WI38 (cell line): ENCODE data around the gene KCNC2.

Experiments used
- H3K4me3 ChIP-seq: 2 replicates; pipeline ENCODE4 v1.5.1; 2011; ENCODE audit warnings: low read depth, mild to moderate bottlenecking, control low read depth, low read length
- CTCF ChIP-seq: IDR thresholded peaks from 2 replicates; pipeline ENCODE4 v1.5.1; 2012; ENCODE audit warnings: low read depth, mild to moderate bottlenecking, control low read depth, low read length

KCNC2 gene

DNA sequence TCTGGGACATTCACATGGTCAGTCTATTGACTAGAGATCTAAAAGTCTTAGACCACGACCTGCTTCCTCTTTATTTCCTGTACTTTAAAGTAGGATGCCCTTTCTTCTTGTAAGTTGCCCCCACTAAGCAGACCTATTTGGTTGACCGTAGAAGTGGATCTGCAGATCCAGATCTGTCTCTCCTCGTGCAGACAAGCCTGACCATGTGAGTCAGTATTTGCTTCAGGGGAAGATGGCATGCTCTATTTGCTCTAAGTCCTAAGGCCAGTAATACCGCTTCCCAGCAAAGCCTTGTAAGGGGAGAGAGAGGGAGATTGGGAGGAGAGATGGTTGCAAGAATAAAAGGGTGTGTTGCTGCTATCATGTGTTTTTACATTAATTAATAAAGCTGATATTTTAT lies 46.8 kb downstream of the KCNC2 start:
- H3K4me3 ChIP-seq, result no peak overlapping the region
- TF ChIP-seq CTCF, result no peak

DNA sequence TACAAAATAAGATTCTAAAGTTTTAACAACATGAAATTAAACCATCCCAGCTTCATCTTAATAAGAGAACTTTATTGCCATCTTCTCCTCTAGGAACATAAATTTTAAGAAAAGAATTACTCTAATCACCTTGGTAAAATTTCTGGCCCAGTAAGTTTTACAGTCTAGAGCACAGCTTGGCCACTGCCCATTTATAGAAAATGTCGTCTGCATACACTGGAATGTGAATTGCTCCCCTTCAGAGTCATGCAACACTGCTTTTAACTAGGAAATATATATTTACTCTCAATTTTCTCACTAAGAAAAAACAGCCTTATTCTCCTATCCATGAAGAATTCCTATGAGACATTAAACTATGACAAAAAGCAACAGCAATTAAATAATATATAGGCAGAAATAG lies 48.2 kb downstream of the KCNC2 start:
- no peak overlapping the region for H3K4me3 ChIP-seq
- no peak for TF ChIP-seq CTCF

GRCh38 chr12:75157385-75157784 lies 52.3 kb downstream of the KCNC2 start:
- no peak for TF ChIP-seq CTCF
- H3K4me3 ChIP-seq, result no peak overlapping the region

DNA sequence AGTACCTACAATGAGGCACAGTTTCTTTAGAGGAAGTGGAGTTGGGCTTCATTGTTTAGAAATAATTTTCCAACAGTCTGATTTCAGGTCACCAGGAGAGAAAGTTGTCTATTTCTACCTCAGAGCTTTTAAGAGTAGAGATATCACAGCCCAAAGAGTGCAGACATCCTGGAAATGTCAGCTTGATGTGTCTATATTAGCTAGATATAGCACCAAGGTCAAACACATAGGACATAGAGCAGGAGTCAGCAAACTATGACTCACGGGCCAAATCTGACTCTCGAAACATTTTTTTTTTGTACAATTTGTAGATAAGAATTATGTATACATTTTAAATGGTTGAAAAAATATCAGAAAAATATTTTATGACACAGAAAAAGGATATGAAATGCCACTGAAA lies 53.7 kb downstream of the KCNC2 start:
- H3K4me3 ChIP-seq, result no peak overlapping the region
- TF ChIP-seq CTCF, result no peak

GRCh38 chr12:75154388-75154787 lies 55.3 kb downstream of the KCNC2 start:
- TF ChIP-seq CTCF, result no peak
- H3K4me3 ChIP-seq, result no peak overlapping the region

- no peak for TF ChIP-seq CTCF
- H3K4me3 ChIP-seq, result no peak overlapping the region
Observed at GRCh38 chr12:75139196-75139595, 70.4 kb downstream of the KCNC2 start.

- no peak for TF ChIP-seq CTCF
- no peak overlapping the region for H3K4me3 ChIP-seq
Observed at GRCh38 chr12:75137896-75138295, 71.7 kb downstream of the KCNC2 start.

- H3K4me3 ChIP-seq, result no peak overlapping the region
- no peak for TF ChIP-seq CTCF
Observed at GRCh38 chr12:75135026-75135425, 74.6 kb downstream of the KCNC2 start.
